Measurements from ENCODE around the gene MYBPH. TPM values are rescaled to one million over a fixed set of nuclear protein-coding genes. Genes with fewer than 3 reads are reported as not detected.

MYBPH gene, protein sequence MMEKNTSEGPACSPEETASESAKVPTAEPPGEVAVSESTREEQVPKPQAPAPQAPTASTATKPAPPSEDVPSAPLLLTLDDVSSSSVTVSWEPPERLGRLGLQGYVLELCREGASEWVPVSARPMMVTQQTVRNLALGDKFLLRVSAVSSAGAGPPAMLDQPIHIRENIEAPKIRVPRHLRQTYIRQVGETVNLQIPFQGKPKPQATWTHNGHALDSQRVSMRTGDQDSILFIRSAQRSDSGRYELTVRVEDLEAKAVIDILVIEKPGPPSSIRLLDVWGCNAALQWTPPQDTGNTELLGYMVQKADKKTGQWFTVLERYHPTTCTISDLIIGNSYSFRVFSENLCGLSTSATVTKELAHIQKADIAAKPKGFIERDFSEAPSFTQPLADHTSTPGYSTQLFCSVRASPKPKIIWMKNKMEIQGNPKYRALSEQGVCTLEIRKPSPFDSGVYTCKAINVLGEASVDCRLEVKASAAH
- not detected in 2 replicates for total RNA-seq
- not detected in 2 replicates for polyA plus RNA-seq
- polyA plus RNA-seq (2011; cell fraction: cytosol; rRNA removed) = not detected in 2 replicates
- not detected in 2 replicates for polyA plus RNA-seq (2011; cell fraction: nucleus; rRNA removed)
- polyA plus RNA-seq (2012) = not detected in 2 replicates
- polyA minus RNA-seq = not detected in 2 replicates
- not detected for polyA minus RNA-seq (2011; cell fraction: cytosol; rRNA and poly(A)+ RNA removed)
- not detected in 2 replicates for polyA minus RNA-seq (2011; cell fraction: nucleus; rRNA and poly(A)+ RNA removed)
- Bru-seq, nascent RNA = not detected
- BruChase-seq, experiment 1, labeled RNA remaining after a 6-hour chase = not detected
- not detected for BruChase-seq, experiment 2, labeled RNA remaining after a 2-hour chase
- long read RNA-seq = 0 reads

DNA sequence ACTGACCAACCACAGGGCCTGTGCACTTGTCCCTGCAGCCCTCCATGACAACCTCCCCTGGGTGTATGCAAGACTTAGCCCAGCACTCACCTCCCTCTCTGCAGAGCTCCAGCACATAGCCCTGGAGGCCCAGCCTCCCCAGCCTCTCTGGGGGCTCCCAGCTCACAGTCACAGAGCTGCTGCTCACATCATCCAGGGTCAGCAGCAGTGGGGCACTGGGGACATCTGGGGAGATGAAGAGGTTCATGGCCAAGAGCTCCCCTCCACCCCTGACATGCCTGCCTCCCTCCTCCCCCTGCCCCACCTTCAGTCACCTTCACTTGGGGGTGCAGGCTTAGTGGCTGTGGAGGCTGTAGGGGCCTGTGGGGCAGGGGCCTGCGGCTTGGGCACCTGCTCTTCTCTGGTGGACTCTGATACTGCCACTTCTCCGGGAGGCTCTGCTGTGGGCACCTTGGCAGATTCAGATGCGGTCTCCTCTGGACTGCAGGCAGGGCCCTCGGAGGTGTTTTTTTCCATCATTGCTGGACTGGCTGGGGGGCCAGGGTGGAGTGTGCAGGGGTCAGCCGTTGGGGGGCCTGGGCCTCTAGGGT, at the start of gene MYBPH:
Gene MYBPH (minus strand): TSS at position 590 of the 590 bp plus-strand sequence. CDS start 71 bp downstream, at position 519.
- BruUV-seq (replicated peaks) = no TSS peak
- Histone ChIP-seq H3K27ac (ENCODE audit: insufficient read depth, low read depth, low read length) (no peak within 1 kb of the TSS), H3K9me1 (replicated peaks; ENCODE audit: control insufficient read depth, extremely low read depth, insufficient read depth, low read length) (no peaks in the 10 kb centered on the region), H3K4me1 (ENCODE audit: control insufficient read depth, extremely low read depth, insufficient read depth, low read length) (peaks cover 6% of the 10 kb centered on the region), H3K9me3 (replicated peaks; ENCODE audit: control insufficient read depth, insufficient read depth, low read length) (no peaks in the 10 kb centered on the region), H3K79me2 (ENCODE audit: control insufficient read depth, insufficient read depth, low read length) (no peaks in the 10 kb centered on the region), H4K20me1 (replicated peaks; ENCODE audit: control insufficient read depth, extremely low read depth, insufficient read depth, low read length) (no peaks in the 10 kb centered on the region), H3K27me3 (ENCODE audit: control insufficient read depth in 2 of 2, insufficient read depth in 2 of 2, low read length in 2 of 2) (no peaks in the 10 kb centered on the region), H2AFZ (ENCODE audit: low read depth, low read length) (no peak within 1 kb of the TSS), H3K36me3 (ENCODE audit: control insufficient read depth in 2 of 2, extremely low read depth in 1 of 2, insufficient read depth in 2 of 2, low read length in 2 of 2) (no peaks in the 10 kb centered on the region), H3K9ac (replicated peaks; ENCODE audit: extremely low read depth, insufficient read depth, low read length) (no peak within 1 kb of the TSS), H3K4me3 (replicated peaks in 1 of 3; ENCODE audit: insufficient read depth in 1 of 3, low read depth in 1 of 3, low read length in 3 of 3) (no peak within 1 kb of the TSS), H3K4me2 (ENCODE audit: insufficient read depth, low read length) (no peak within 1 kb of the TSS)
- POLR2A ChIA-PET = interaction anchor here (0.5 kb wide), 1 partner anchor 14 kb away, joined by 4 read pairs; no protein-coding TSS in a partner anchor
- intact Hi-C loops (cut with micrococcal nuclease) (no loop called here), dilution Hi-C loops (cut with MboI; ENCODE audit: extremely low pct_ligation_motif_present, low sequenced_read_pairs) (no loop called here)
- FAIRE-seq = no peak
- TF ChIP-seq POLR2AphosphoS5 (IDR thresholded peaks at IDR 0.05; ENCODE audit: insufficient read depth, low read depth, low read length) (no peak), MYC (IDR thresholded peaks at IDR 0.05; ENCODE audit: low read depth, low read length) (no peak), EZH2 (IDR thresholded peaks at IDR 0.05; ENCODE audit: borderline replicate concordance, low read depth, low read length, severe bottlenecking) (no peak), GATA2 (IDR thresholded peaks at IDR 0.05; ENCODE audit: insufficient read depth, insufficient read length, low read depth, low read length) (no peak), FOS (IDR thresholded peaks at IDR 0.05; ENCODE audit: borderline replicate concordance, insufficient read depth, low read length) (no peak), JUN (IDR thresholded peaks at IDR 0.05; ENCODE audit: borderline replicate concordance, insufficient read depth, insufficient read length, low read depth) (no peak), POLR2A (IDR thresholded peaks at IDR 0.05; ENCODE audit: low read depth, low read length) (no peak)
- TF ChIP-seq, protein P1, sequence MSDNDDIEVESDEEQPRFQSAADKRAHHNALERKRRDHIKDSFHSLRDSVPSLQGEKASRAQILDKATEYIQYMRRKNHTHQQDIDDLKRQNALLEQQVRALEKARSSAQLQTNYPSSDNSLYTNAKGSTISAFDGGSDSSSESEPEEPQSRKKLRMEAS (IDR thresholded peaks at IDR 0.05; ENCODE audit: insufficient read depth, insufficient read length) = no peak
- TF ChIP-seq, protein P2, sequence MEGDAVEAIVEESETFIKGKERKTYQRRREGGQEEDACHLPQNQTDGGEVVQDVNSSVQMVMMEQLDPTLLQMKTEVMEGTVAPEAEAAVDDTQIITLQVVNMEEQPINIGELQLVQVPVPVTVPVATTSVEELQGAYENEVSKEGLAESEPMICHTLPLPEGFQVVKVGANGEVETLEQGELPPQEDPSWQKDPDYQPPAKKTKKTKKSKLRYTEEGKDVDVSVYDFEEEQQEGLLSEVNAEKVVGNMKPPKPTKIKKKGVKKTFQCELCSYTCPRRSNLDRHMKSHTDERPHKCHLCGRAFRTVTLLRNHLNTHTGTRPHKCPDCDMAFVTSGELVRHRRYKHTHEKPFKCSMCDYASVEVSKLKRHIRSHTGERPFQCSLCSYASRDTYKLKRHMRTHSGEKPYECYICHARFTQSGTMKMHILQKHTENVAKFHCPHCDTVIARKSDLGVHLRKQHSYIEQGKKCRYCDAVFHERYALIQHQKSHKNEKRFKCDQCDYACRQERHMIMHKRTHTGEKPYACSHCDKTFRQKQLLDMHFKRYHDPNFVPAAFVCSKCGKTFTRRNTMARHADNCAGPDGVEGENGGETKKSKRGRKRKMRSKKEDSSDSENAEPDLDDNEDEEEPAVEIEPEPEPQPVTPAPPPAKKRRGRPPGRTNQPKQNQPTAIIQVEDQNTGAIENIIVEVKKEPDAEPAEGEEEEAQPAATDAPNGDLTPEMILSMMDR (IDR thresholded peaks at IDR 0.05; ENCODE audit: extremely low read depth in 1 of 2, insufficient read depth in 1 of 2, low read depth in 1 of 2, low read length in 2 of 2) = no peak
- DNase-seq (ENCODE audit: low read depth, low spot score) = no peak
- CTCF ChIA-PET = interaction anchor here (1.1 to 2.0 kb wide), 5 partner anchors 9 to 136 kb away, joined by 3 to 5 read pairs (median 5); no protein-coding TSS in a partner anchor

Data from endothelial cell of umbilical vein (primary cell).